Measurements from ENCODE around the gene CBX5.
"Not testable (repeated sequence)": the region's sequence is repeated elsewhere in the genome, so short reads cannot be mapped to it uniquely, and the experiment has no call there.

CBX5 gene

DNA sequence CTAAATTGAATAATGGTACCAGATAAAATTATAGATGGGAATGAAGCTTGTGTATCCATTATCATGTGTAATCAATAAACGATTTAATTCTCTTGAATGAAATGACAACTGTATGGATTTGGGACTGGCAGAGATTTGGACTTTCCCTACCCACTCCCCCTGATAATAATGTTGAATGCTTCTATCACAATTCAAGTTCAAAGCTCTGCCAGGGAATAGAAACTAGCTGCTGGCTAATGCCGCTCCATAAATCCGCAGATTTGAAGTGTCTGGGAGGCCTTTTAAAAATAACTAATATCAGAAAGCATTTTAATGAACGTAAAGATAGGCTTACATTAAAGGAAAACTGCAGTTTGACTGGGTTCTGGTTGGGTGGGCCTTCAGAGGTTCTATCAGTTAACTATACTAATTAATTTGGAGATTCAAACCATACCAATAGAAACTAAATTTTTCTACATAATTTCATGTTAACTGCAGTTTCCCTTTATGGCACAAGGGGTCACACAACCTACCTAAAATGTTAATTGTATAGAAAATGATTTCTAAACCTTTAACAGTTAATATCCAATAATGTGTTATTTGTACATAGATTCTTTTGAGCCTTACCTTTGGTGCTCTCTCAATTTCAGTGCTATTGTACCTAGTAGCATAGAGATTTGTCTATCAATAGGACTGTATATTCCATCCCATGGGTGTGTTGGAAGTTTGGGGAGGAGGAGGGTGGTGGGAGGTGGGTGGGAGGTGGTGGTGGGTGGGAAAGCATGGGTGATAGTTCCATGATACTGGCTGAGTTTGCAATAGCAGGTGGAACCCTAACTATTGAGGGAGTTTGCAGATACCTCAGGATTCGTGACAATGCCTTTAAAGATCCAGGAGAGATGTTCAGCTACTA, 5.5 kb upstream of the CBX5 start:
- Histone ChIP-seq H3K79me2 (ENCODE audit: insufficient read depth, low read length) (peaks cover 14% of the 10 kb centered on the region), H3K4me1 (ENCODE audit: insufficient read depth, low read length, severe bottlenecking) (peaks cover 58% of the 10 kb centered on the region), H3K27ac (ENCODE audit: low read depth, low read length, poor library complexity, severe bottlenecking) (no peak overlapping the region), H3K9me3 (ENCODE audit: low read length) (no peaks in the 10 kb centered on the region), H4K20me1 (ENCODE audit: insufficient read depth, low read length) (no peaks in the 10 kb centered on the region), H3K36me3 (ENCODE audit: insufficient read depth, low read length) (peaks cover 78% of the 10 kb centered on the region), H3K9me2 (ENCODE audit: low read depth, low read length) (no peaks in the 10 kb centered on the region), H3K9ac (ENCODE audit: low read length) (no peak overlapping the region), H3K27me3 (ENCODE audit: insufficient read depth, low read length) (no peaks in the 10 kb centered on the region), H3F3A (ENCODE audit: insufficient read depth, low read length) (peaks cover 38% of the 10 kb centered on the region), H2AFZ (ENCODE audit: low read length) (no peak overlapping the region), H3K4me3 (ENCODE audit: low read depth, low read length, poor library complexity, severe bottlenecking) (no peak overlapping the region), H3K4me2 (ENCODE audit: low read length) (peak overlapping the region; percentile 23; the same call in 1 of the 2 replicates)
- TF ChIP-seq, protein P1, sequence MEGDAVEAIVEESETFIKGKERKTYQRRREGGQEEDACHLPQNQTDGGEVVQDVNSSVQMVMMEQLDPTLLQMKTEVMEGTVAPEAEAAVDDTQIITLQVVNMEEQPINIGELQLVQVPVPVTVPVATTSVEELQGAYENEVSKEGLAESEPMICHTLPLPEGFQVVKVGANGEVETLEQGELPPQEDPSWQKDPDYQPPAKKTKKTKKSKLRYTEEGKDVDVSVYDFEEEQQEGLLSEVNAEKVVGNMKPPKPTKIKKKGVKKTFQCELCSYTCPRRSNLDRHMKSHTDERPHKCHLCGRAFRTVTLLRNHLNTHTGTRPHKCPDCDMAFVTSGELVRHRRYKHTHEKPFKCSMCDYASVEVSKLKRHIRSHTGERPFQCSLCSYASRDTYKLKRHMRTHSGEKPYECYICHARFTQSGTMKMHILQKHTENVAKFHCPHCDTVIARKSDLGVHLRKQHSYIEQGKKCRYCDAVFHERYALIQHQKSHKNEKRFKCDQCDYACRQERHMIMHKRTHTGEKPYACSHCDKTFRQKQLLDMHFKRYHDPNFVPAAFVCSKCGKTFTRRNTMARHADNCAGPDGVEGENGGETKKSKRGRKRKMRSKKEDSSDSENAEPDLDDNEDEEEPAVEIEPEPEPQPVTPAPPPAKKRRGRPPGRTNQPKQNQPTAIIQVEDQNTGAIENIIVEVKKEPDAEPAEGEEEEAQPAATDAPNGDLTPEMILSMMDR (IDR thresholded peaks at IDR 0.05; ENCODE audit: low read length) = no peak; the same call in 1 of the 2 replicates
- TF ChIP-seq EZH2 (IDR thresholded peaks at IDR 0.05; ENCODE audit: borderline replicate concordance, low read length) = no peak

DNA sequence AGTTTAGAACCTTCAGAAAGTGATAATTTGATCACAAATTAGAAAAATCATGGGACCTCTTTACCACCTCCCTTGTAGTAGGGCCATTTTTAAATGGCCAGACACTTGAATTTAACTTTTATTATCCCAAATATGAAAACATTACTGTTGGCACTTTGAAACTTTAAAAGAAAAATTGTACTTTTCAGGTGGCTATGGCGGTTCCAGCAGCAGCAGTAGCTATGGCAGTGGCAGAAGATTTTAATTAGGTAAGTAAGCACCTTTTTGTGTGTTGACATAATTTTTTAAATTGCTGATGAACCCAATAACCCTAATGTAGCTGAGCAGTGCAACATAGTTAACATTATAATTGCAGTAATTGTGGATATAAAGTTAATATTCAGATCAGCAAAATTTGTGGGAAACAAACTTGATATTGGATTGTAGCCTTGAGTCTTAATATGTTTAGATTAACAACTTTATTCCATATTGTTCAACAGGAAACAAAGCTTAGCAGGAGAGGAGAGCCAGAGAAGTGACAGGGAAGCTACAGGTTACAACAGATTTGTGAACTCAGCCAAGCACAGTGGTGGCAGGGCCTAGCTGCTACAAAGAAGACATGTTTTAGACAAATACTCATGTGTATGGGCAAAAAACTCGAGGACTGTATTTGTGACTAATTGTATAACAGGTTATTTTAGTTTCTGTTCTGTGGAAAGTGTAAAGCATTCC, 4.3 kb upstream of the CBX5 start:
- Histone ChIP-seq H3K4me1 (ENCODE audit: insufficient read depth, low read length, severe bottlenecking) (peaks cover 58% of the 10 kb centered on the region), H3F3A (ENCODE audit: insufficient read depth, low read length) (peaks cover 31% of the 10 kb centered on the region), H3K4me3 (ENCODE audit: low read depth, low read length, poor library complexity, severe bottlenecking) (peak overlapping the region; percentile 85), H3K9ac (ENCODE audit: low read length) (peak overlapping the region; percentile 99; the same call in 1 of the 2 replicates), H3K36me3 (ENCODE audit: insufficient read depth, low read length) (peaks cover 81% of the 10 kb centered on the region), H3K4me2 (ENCODE audit: low read length) (peak overlapping the region; percentile 78), H3K79me2 (ENCODE audit: insufficient read depth, low read length) (peaks cover 17% of the 10 kb centered on the region)
- not testable (repeated sequence) for H3K9me2 ChIP-seq (ENCODE audit: low read depth, low read length); H3K27ac ChIP-seq (ENCODE audit: low read depth, low read length, poor library complexity, severe bottlenecking); H4K20me1 ChIP-seq (ENCODE audit: insufficient read depth, low read length); H3K9me3 ChIP-seq (ENCODE audit: low read length); H3K27me3 ChIP-seq (ENCODE audit: insufficient read depth, low read length); H2AFZ ChIP-seq (ENCODE audit: low read length)

DNA sequence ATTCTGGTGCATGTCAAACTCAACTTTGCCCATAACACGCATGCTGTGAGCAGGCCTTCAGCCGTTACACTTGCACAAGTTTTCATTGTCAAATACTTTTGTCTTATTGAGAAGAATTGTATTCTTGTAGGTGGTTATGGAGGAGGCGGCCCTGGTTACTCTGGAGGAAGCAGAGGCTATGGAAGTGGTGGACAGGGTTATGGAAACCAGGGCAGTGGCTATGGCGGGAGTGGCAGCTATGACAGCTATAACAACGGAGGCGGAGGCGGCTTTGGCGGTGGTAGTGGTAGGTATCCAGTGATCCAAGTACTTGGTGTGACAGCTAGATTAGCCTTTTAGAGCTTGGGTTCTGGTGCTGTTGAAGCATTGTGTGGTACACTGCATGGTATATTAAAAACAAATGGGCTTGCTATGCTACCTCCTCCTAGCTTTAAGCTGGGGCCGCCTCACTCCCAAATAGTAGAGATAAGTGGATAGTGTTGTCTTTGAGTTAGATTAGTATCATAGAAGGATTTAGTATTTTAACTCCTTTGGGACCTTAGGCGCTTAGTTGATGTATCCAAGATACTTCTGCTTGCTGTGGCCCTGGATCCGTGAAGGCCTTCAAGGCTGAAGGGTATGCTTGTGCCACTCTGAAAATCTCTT, 3.1 kb upstream of the CBX5 start:
- no peaks in the 10 kb centered on the region for H3K27me3 ChIP-seq (ENCODE audit: insufficient read depth, low read length)
- H3K9me2 ChIP-seq (ENCODE audit: low read depth, low read length) = no peaks in the 10 kb centered on the region
- H2AFZ ChIP-seq (ENCODE audit: low read length) = no peak overlapping the region
- H4K20me1 ChIP-seq (ENCODE audit: insufficient read depth, low read length) = no peaks in the 10 kb centered on the region
- H3K9me3 ChIP-seq (ENCODE audit: low read length) = no peaks in the 10 kb centered on the region
- peaks cover 29% of the 10 kb centered on the region for H3K79me2 ChIP-seq (ENCODE audit: insufficient read depth, low read length)
- H3F3A ChIP-seq (ENCODE audit: insufficient read depth, low read length) = peaks cover 28% of the 10 kb centered on the region
- H3K9ac ChIP-seq (ENCODE audit: low read length) = peak overlapping the region; percentile 99
- peak overlapping the region; percentile 78 for H3K4me2 ChIP-seq (ENCODE audit: low read length)
- H3K27ac ChIP-seq (ENCODE audit: low read depth, low read length, poor library complexity, severe bottlenecking) = no peak overlapping the region
- peaks cover 90% of the 10 kb centered on the region for H3K36me3 ChIP-seq (ENCODE audit: insufficient read depth, low read length)
- H3K4me3 ChIP-seq (ENCODE audit: low read depth, low read length, poor library complexity, severe bottlenecking) = peak overlapping the region; percentile 85
- peaks cover 61% of the 10 kb centered on the region for H3K4me1 ChIP-seq (ENCODE audit: insufficient read depth, low read length, severe bottlenecking)
- TF ChIP-seq EZH2 (IDR thresholded peaks at IDR 0.05; ENCODE audit: borderline replicate concordance, low read length) = no peak
- TF ChIP-seq, protein P1 (IDR thresholded peaks at IDR 0.05; ENCODE audit: low read length) = no peak

DNA sequence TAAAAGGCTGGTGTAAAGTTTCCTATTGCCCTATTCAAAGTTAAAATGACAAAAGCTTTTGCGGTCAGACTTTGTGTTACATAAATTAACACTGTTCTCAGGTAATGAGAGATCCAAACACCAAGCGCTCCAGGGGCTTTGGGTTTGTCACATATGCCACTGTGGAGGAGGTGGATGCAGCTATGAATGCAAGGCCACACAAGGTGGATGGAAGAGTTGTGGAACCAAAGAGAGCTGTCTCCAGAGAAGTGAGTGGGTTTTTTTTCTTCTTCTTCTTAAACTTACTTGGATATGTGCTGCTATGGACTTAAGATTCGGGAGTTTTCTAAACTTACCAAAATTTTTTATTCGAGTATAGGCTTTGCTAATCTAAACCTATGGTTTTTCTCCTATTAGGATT, 1.8 kb upstream of the CBX5 start:
- Histone ChIP-seq H3K36me3 (ENCODE audit: insufficient read depth, low read length) (peaks cover 85% of the 10 kb centered on the region), H3K79me2 (ENCODE audit: insufficient read depth, low read length) (peaks cover 42% of the 10 kb centered on the region), H3F3A (ENCODE audit: insufficient read depth, low read length) (peaks cover 15% of the 10 kb centered on the region), H3K9ac (ENCODE audit: low read length) (peak overlapping the region; percentile 99), H3K4me3 (ENCODE audit: low read depth, low read length, poor library complexity, severe bottlenecking) (peak overlapping the region; percentile 85), H3K4me1 (ENCODE audit: insufficient read depth, low read length, severe bottlenecking) (peaks cover 68% of the 10 kb centered on the region), H3K4me2 (ENCODE audit: low read length) (peak overlapping the region; percentile 78), H3K27ac (ENCODE audit: low read depth, low read length, poor library complexity, severe bottlenecking) (peak overlapping the region; percentile 93)
- H3K27me3 ChIP-seq (ENCODE audit: insufficient read depth, low read length); H3K9me3 ChIP-seq (ENCODE audit: low read length); H2AFZ ChIP-seq (ENCODE audit: low read length); H3K9me2 ChIP-seq (ENCODE audit: low read depth, low read length); H4K20me1 ChIP-seq (ENCODE audit: insufficient read depth, low read length): not testable (repeated sequence)

DNA sequence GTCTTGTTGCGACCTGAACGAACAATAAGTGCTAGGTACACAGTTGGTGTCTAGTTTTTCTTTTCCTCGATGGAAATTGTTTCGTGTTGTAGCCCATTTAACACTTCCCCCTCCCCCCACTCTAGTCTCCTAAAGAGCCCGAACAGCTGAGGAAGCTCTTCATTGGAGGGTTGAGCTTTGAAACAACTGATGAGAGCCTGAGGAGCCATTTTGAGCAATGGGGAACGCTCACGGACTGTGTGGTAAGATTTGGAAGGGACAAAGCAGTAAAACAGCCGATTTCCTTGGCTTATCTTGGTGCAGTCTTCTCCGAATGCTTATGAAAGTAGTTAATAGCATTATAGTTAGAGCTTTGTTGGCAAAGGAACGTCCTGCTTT, 1.3 kb upstream of the CBX5 start:
- Histone ChIP-seq H3F3A (ENCODE audit: insufficient read depth, low read length) (peaks cover 11% of the 10 kb centered on the region; the same call in 1 of the 2 replicates), H3K36me3 (ENCODE audit: insufficient read depth, low read length) (peaks cover 85% of the 10 kb centered on the region), H3K4me2 (ENCODE audit: low read length) (peak overlapping the region; percentile 78), H3K4me3 (ENCODE audit: low read depth, low read length, poor library complexity, severe bottlenecking) (peak overlapping the region; percentile 85), H3K4me1 (ENCODE audit: insufficient read depth, low read length, severe bottlenecking) (peaks cover 69% of the 10 kb centered on the region), H3K79me2 (ENCODE audit: insufficient read depth, low read length) (peaks cover 46% of the 10 kb centered on the region), H3K27ac (ENCODE audit: low read depth, low read length, poor library complexity, severe bottlenecking) (peak overlapping the region; percentile 93), H3K9ac (ENCODE audit: low read length) (peak overlapping the region; percentile 99)
- not testable (repeated sequence) for H4K20me1 ChIP-seq (ENCODE audit: insufficient read depth, low read length); H2AFZ ChIP-seq (ENCODE audit: low read length); H3K9me2 ChIP-seq (ENCODE audit: low read depth, low read length); H3K9me3 ChIP-seq (ENCODE audit: low read length); H3K27me3 ChIP-seq (ENCODE audit: insufficient read depth, low read length)
